HG03520 (cell line): ENCODE data around the gene KRTAP17-1.
"Not testable (repeated sequence)": the region's sequence is repeated elsewhere in the genome, so short reads cannot be mapped to it uniquely, and the experiment has no call there.

ENCODE experiments used
- ATAC-seq: cut with Tn5 transposase; IDR thresholded peaks from one replicate; pipeline ENCODE4 v1.9.1; 2021; ENCODE audit warnings: mild to moderate bottlenecking, moderate library complexity; ENCODE audit not compliant: unreplicated experiment

KRTAP17-1 gene

DNA sequence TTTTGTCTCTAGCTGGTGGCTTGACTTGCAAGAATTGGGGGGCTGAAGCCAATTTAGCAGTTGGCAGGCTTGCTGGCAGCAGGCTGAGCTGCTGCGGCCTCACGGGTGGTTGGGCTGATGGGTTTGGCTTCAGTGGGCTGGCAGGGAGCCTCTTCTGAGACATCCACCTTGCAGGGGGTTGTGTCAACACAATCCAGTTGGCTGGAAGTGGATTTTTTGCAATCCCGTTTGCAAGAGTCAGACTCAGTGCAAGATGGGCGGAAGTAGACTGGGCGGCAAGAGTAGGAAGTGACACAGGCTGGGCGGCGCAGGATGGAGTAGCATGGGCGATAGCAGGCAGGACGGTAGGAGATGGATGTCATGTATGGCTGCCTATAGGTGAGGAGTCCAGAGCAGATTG lies 7.9 kb downstream of the KRTAP17-1 start:
- no peak for ATAC-seq

GRCh38 chr17:41304091-41304490 lies 11.4 kb downstream of the KRTAP17-1 start:
- no peak for ATAC-seq

GRCh38 chr17:41302981-41303380 lies 12.5 kb downstream of the KRTAP17-1 start:
- no peak for ATAC-seq

- ATAC-seq, result no peak
Measured at GRCh38 chr17:41301916-41302901, 13.3 kb downstream of the KRTAP17-1 start, which contains the start of gene KRTAP29-1. Gene KRTAP29-1, minus strand, starts transcription at chr17:41302851. Its CDS starts 0 bp downstream, at chr17:41302851.

DNA sequence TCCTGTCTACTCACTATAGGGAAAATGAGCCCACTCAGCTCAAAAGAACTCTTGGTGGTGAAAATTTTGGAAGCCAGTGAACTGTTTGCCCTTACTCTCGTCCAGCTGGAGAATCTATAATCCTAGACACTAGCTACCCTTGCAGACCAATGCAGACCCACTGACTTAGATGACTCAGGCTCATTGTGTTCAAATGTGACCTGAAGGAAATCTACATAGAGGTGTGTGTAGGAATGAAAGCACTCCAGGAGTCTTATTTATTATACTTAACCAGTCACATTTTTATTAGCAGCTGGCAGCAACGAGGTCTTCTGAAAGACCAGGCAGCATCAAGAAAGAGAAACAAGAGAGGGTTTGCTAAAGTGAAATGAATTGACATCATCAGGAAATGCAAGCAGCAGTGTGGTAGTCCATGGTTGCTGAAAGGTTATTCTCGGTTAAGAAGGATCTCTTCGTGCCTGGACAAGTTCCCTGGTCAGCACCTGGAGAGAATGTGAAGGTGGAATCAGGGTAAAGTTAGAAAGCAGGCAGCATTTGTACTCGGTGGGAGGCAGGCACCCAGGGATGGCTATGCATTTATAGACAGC lies 14.2 kb downstream of the KRTAP17-1 start:
- no peak for ATAC-seq

DNA sequence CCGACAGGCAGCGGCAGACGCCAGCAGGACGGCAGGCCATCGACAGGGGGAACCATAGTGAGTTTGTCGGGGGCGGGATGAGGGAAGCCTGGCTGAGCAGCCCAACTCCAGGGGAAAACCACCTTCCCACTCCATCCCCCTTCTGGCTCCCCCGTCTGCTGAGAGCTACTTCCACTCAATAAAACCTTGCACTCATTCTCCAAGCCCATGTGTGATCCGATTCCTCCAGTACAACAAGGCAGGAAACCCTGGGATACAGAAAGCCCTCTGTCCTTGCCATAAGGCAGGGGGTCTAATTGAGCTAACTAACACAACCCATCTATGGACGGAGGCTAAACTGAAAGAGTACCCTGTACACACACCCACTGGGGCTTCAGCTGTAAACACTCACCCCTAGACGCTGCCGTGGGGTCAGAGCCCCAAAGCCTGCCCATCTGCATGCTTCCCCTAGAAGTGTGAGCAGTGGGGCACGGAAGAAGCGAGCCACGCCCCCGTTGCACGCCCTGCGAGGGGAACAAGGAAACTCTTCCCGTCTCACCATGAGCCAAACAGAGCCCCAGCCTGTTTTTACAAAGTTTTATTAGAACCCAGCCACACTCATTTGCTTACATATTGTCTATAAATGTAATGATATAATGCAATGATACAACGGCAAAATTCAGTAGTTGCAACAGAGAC lies 16.9 kb downstream of the KRTAP17-1 start:
- no peak for ATAC-seq

GRCh38 chr17:41296846-41297245 lies 18.7 kb downstream of the KRTAP17-1 start:
- no peak for ATAC-seq

DNA sequence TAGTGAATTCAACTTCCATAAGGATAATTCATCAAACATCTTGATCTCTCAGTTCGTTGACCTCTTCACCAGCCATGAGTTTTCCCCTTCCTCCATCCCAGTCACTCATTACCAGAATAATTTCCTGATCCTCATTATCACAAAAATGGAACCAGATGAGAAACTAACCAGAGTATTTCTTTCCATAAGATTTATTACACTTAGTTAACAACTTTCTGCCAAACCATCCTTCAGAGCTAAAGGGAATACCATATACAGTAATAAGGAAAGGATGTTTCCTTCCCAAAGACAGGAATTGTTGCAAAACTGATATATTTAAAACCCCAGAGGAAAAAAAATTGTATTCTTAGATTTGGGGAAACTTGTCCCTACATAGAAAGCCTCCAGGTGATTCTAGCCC lies 21.5 kb downstream of the KRTAP17-1 start:
- no peak for ATAC-seq

- ATAC-seq, result no peak
Measured at GRCh38 chr17:41287050-41287449, 28.5 kb downstream of the KRTAP17-1 start.

GRCh38 chr17:41284546-41284945 lies 31.0 kb downstream of the KRTAP17-1 start:
- no peak for ATAC-seq

GRCh38 chr17:41284043-41284442 lies 31.5 kb downstream of the KRTAP17-1 start:
- no peak for ATAC-seq

DNA sequence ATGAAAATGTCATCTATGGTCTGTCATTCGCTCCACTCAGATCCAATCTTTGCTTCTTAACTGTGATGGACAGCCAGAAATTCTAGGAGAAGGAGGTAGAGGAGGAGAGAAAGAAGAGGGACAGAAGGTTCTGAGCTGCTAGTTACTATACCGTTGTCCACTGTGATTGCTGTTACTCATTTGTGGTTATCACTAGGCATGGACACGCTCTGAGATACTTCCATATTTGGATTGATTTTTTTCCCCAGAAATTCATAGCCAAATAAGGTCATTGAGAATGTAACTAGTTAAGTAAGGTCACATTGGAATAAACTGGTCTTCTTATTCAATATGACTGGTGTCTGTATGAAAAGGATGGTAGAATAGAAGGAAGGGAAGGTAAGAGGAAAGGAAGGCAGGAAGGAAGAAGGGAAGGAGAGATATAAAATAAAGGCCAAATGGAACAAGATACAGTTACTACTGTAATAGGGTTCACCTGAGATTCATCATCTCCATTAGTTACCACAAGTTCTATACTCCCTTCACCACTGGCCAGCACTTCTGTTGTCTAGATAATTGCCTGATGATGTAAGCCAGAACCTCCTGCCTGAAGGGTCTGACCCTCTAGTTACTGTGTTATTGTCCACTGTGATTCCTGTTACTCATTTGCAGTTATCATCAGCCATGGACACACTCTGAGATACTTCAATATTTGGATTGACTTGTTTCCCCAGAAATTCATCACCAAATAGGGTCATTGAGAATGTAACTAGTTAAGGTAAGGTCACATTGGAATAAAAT lies 37.1 kb downstream of the KRTAP17-1 start:
- ATAC-seq, result no peak

GRCh38 chr17:41275648-41276190 lies 39.8 kb downstream of the KRTAP17-1 start, which contains the start of gene KRTAP9-7:
Gene KRTAP9-7, plus strand, starts transcription at chr17:41275698. Its CDS starts 0 bp downstream, at chr17:41275698.
- ATAC-seq, result not testable (repeated sequence)

GRCh38 chr17:41271858-41272257 lies 43.7 kb downstream of the KRTAP17-1 start:
- ATAC-seq, result no peak

DNA sequence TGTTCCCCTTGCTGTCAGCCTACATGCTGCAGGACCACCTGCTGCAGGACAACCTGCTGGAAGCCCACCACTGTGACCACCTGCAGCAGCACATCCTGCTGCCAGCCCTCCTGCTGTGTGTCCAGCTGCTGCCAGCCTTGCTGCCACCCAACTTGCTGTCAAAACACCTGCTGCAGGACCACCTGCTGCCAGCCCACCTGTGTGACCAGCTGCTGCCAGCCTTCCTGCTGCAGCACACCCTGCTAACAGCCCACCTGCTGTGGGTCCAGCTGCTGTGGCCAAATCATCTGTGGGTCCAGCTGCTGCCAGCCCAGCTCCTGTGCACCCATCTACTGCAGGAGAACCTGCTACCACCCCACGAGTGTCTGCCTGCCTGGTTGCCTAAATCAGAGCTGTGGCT lies 44.2 kb downstream of the KRTAP17-1 start:
- ATAC-seq, result not testable (repeated sequence)

DNA sequence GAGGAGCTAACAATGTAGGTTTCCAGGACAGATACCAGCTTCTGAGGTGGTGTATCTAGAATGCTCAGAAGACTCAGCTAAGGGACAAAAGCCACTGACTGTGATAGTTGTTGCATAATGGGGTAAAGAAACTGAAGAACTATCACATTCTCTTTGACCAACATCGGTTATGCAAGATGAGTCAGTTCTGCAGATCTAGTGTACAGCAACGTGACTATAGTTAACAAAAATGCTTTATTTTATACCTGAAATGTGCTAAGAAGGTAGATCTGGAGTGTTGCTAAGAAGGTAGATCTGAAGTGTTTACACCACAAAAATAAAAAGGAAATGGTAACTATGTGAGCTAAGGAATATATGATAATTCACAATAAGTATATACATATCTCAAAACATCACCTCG lies 47.8 kb downstream of the KRTAP17-1 start:
- ATAC-seq, result no peak

DNA sequence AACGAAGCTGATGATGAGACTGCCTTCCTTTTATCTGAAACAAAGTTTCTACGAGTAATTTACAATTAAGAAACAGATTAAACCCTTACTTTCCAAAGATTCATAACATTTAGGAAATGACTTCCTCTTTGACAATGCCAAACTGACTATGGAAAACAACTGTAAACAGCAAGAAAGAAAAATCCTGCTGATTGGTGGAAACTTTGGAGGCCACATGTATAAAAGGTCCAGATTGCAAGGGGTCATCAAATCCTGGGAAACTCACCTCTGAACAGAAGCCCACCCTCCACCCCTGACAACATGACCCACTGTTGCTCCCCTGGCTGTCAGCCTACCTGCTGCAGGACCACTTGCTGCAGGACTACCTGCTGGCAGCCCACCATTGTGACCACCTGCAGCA lies 50.4 kb downstream of the KRTAP17-1 start, which contains the start of gene KRTAP9-6:
Gene KRTAP9-6, plus strand, starts transcription at position 301 of the 400 bp plus-strand sequence. Its CDS starts 0 bp downstream, at position 301.
- ATAC-seq, result no peak
